Measurements from ENCODE around the gene ZNF655. TPM values are rescaled to one million over a fixed set of nuclear protein-coding genes. Genes with fewer than 3 reads are reported as not detected.

The ZNF655 gene
- total RNA-seq, 1 experiment from 2014 or later = 40.4 TPM

DNA sequence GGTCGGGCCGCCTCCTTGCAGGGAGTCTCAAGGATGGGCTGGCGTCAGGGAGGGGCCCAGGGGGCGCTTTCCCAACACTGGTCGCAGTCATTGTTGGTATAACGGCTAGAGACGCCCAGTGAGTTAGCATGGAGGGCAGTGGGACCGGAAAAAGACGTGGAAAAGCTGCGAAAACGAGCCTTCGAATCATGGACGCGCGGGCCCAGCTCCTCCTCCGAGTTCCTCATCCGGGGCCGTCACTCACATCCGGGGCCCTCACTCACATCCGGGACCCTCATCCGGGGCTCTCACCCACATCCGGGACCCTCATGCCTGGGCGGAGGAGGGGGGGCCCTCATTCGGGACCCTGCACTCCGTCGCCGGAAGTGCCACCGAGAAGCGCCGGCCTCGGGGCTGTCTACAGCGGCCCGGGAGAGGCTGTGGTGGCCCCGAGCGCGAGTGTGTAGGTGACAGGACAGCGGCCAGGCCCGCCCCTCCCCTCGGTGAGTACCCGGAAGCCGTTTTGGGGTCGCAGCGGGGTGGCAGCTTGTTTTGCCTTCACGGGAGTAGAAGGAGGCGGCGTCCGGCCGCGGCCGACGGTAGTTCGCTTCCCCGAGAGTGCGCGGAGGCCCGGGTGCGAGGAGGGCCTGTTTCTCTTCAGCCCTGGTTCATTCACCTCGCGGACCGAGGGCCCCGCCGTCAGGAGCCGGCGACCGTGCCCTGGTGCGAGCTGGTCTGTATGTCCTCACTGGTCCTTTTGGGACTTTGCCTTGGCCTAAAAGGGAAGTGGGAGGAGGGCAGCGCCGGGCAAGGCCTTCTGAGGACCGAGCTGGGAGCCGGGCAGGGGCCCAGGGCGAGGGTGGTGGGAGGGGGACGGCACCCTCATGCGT is at the start of gene ZNF655 (continued):
- TF ChIP-seq, protein P1, sequence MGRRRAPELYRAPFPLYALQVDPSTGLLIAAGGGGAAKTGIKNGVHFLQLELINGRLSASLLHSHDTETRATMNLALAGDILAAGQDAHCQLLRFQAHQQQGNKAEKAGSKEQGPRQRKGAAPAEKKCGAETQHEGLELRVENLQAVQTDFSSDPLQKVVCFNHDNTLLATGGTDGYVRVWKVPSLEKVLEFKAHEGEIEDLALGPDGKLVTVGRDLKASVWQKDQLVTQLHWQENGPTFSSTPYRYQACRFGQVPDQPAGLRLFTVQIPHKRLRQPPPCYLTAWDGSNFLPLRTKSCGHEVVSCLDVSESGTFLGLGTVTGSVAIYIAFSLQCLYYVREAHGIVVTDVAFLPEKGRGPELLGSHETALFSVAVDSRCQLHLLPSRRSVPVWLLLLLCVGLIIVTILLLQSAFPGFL (CRISPR knock-in tag; IDR thresholded peaks at IDR 0.05; ENCODE audit: borderline replicate concordance) = 0 out of 2 replicates have a peak, but pooled peaks have one; percentile 13
- 0 out of 2 replicates have a peak, but pooled peaks have one; percentile 33 for TF ChIP-seq ATF1 (CRISPR knock-in tag; IDR thresholded peaks at IDR 0.05)
- TF ChIP-seq, protein P2, sequence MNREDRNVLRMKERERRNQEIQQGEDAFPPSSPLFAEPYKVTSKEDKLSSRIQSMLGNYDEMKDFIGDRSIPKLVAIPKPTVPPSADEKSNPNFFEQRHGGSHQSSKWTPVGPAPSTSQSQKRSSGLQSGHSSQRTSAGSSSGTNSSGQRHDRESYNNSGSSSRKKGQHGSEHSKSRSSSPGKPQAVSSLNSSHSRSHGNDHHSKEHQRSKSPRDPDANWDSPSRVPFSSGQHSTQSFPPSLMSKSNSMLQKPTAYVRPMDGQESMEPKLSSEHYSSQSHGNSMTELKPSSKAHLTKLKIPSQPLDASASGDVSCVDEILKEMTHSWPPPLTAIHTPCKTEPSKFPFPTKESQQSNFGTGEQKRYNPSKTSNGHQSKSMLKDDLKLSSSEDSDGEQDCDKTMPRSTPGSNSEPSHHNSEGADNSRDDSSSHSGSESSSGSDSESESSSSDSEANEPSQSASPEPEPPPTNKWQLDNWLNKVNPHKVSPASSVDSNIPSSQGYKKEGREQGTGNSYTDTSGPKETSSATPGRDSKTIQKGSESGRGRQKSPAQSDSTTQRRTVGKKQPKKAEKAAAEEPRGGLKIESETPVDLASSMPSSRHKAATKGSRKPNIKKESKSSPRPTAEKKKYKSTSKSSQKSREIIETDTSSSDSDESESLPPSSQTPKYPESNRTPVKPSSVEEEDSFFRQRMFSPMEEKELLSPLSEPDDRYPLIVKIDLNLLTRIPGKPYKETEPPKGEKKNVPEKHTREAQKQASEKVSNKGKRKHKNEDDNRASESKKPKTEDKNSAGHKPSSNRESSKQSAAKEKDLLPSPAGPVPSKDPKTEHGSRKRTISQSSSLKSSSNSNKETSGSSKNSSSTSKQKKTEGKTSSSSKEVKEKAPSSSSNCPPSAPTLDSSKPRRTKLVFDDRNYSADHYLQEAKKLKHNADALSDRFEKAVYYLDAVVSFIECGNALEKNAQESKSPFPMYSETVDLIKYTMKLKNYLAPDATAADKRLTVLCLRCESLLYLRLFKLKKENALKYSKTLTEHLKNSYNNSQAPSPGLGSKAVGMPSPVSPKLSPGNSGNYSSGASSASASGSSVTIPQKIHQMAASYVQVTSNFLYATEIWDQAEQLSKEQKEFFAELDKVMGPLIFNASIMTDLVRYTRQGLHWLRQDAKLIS (CRISPR knock-in tag; IDR thresholded peaks at IDR 0.05; ENCODE audit: borderline replicate concordance) = no peak
- 0 out of 2 replicates have a peak, but pooled peaks have one; percentile 45 for TF ChIP-seq GTF2I (CRISPR knock-in tag; conservative IDR thresholded peaks at IDR 0.05)
- no peak for TF ChIP-seq MXD4 (CRISPR knock-in tag; IDR thresholded peaks at IDR 0.05; ENCODE audit: borderline replicate concordance)
- no peak for TF ChIP-seq TP53 (CRISPR knock-in tag; IDR thresholded peaks at IDR 0.05)
- TF ChIP-seq ETV6 (CRISPR knock-in tag; IDR thresholded peaks at IDR 0.05) = peak; percentile 59; the same call in 1 of the 2 replicates
- peak; percentile 86 for TF ChIP-seq KAT7 (CRISPR knock-in tag; IDR thresholded peaks at IDR 0.05; ENCODE audit: borderline replicate concordance)
- TF ChIP-seq, protein P3, sequence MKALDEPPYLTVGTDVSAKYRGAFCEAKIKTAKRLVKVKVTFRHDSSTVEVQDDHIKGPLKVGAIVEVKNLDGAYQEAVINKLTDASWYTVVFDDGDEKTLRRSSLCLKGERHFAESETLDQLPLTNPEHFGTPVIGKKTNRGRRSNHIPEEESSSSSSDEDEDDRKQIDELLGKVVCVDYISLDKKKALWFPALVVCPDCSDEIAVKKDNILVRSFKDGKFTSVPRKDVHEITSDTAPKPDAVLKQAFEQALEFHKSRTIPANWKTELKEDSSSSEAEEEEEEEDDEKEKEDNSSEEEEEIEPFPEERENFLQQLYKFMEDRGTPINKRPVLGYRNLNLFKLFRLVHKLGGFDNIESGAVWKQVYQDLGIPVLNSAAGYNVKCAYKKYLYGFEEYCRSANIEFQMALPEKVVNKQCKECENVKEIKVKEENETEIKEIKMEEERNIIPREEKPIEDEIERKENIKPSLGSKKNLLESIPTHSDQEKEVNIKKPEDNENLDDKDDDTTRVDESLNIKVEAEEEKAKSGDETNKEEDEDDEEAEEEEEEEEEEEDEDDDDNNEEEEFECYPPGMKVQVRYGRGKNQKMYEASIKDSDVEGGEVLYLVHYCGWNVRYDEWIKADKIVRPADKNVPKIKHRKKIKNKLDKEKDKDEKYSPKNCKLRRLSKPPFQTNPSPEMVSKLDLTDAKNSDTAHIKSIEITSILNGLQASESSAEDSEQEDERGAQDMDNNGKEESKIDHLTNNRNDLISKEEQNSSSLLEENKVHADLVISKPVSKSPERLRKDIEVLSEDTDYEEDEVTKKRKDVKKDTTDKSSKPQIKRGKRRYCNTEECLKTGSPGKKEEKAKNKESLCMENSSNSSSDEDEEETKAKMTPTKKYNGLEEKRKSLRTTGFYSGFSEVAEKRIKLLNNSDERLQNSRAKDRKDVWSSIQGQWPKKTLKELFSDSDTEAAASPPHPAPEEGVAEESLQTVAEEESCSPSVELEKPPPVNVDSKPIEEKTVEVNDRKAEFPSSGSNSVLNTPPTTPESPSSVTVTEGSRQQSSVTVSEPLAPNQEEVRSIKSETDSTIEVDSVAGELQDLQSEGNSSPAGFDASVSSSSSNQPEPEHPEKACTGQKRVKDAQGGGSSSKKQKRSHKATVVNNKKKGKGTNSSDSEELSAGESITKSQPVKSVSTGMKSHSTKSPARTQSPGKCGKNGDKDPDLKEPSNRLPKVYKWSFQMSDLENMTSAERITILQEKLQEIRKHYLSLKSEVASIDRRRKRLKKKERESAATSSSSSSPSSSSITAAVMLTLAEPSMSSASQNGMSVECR (CRISPR knock-in tag; IDR thresholded peaks at IDR 0.05; ENCODE audit: borderline replicate concordance) = peak; percentile 93; the same call in 1 of the 2 replicates
- no peak for TF ChIP-seq ZNF423 (CRISPR knock-in tag; IDR thresholded peaks at IDR 0.05)
- TF ChIP-seq, protein P4, sequence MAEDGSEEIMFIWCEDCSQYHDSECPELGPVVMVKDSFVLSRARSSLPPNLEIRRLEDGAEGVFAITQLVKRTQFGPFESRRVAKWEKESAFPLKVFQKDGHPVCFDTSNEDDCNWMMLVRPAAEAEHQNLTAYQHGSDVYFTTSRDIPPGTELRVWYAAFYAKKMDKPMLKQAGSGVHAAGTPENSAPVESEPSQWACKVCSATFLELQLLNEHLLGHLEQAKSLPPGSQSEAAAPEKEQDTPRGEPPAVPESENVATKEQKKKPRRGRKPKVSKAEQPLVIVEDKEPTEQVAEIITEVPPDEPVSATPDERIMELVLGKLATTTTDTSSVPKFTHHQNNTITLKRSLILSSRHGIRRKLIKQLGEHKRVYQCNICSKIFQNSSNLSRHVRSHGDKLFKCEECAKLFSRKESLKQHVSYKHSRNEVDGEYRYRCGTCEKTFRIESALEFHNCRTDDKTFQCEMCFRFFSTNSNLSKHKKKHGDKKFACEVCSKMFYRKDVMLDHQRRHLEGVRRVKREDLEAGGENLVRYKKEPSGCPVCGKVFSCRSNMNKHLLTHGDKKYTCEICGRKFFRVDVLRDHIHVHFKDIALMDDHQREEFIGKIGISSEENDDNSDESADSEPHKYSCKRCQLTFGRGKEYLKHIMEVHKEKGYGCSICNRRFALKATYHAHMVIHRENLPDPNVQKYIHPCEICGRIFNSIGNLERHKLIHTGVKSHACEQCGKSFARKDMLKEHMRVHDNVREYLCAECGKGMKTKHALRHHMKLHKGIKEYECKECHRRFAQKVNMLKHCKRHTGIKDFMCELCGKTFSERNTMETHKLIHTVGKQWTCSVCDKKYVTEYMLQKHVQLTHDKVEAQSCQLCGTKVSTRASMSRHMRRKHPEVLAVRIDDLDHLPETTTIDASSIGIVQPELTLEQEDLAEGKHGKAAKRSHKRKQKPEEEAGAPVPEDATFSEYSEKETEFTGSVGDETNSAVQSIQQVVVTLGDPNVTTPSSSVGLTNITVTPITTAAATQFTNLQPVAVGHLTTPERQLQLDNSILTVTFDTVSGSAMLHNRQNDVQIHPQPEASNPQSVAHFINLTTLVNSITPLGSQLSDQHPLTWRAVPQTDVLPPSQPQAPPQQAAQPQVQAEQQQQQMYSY (CRISPR knock-in tag; IDR thresholded peaks at IDR 0.05) = no peak
- TF ChIP-seq ZNF416 (CRISPR knock-in tag; IDR thresholded peaks at IDR 0.05) = 0 out of 2 replicates have a peak, but pooled peaks have one; percentile 10

All from WTC11 (cell line).